CD8-positive, alpha-beta memory T cell (primary cell): Measurements from ENCODE around the gene MTF2. TPM values are rescaled to one million over a fixed set of nuclear protein-coding genes. Genes with fewer than 3 reads are reported as not detected.

Source experiments
- CTCF ChIA-PET: fragments of 350-600 bp; sonication (Branson Sonifier 250); formaldehyde crosslinking; loops from one replicate; lab custom pipeline; 2021; ENCODE audit warnings: antibody characterized with exemption; lab: Charles Lee
- POLR2A ChIA-PET: fragments of 350-600 bp; sonication (Branson Sonifier 250); formaldehyde crosslinking; loops from one replicate; lab custom pipeline; 2021; ENCODE audit warnings: antibody characterized with exemption; lab: Charles Lee
- DNase-seq, 5 donors: peaks; one replicate each; pipeline versions ENCODE4 v3.0.0 to v3.0.0-alpha.2; 2020 to 2022; ENCODE audit warnings: mixed read lengths in 1 of 5
- H3K27ac ChIP-seq: one replicate; pipeline ENCODE4 v1.7.0; 2013; ENCODE audit warnings: low read depth, mild to moderate bottlenecking, low read length, moderate library complexity
- H3K27me3 ChIP-seq: 2 replicates; pipeline ENCODE4 v1.7.0; 2013; ENCODE audit warnings: low read length, mild to moderate bottlenecking; ENCODE audit not compliant: insufficient read depth, poor library complexity, severe bottlenecking
- H3K36me3 ChIP-seq: 2 replicates; pipeline ENCODE4 v1.7.0; 2013; ENCODE audit warnings: mild to moderate bottlenecking, low read length, moderate library complexity; ENCODE audit not compliant: insufficient read depth
- H3K4me1 ChIP-seq: 2 replicates; pipeline ENCODE4 v1.7.0; 2013; ENCODE audit warnings: mild to moderate bottlenecking, low read length, moderate library complexity; ENCODE audit not compliant: insufficient read depth
- H3K4me3 ChIP-seq: 2 replicates; pipeline ENCODE4 v1.7.0; 2013; ENCODE audit warnings: mild to moderate bottlenecking, low read length
- H3K9me3 ChIP-seq: 2 replicates; pipeline ENCODE4 v1.7.0; 2013; ENCODE audit warnings: mild to moderate bottlenecking, low read length
- H3K27ac Mint-ChIP-seq, 8 donors: one replicate each; pipeline ENCODE4 v1.8.0; 2020 to 2021; ENCODE audit warnings: mixed read lengths in 8 of 8, mild to moderate bottlenecking in 6 of 8, inconsistent platforms in 3 of 8, moderate library complexity in 3 of 8
- H3K27me3 Mint-ChIP-seq, 2 donors: one replicate each; pipeline ENCODE4 v1.8.0; 2020 to 2021; ENCODE audit warnings: mixed read lengths in 2 of 2, mild to moderate bottlenecking in 1 of 2, moderate library complexity in 1 of 2
- H3K36me3 Mint-ChIP-seq, 3 donors: one replicate each; pipeline ENCODE4 v1.8.0; 2020 to 2021; ENCODE audit warnings: mixed read lengths in 3 of 3, inconsistent platforms in 1 of 3, mild to moderate bottlenecking in 1 of 3
- H3K4me1 Mint-ChIP-seq, 3 donors: one replicate each; pipeline ENCODE4 v1.8.0; 2020 to 2021; ENCODE audit warnings: mixed read lengths in 3 of 3, inconsistent platforms in 1 of 3, mild to moderate bottlenecking in 1 of 3
- H3K4me3 Mint-ChIP-seq, 7 donors: one replicate each; pipeline ENCODE4 v1.8.0; 2020 to 2021; ENCODE audit warnings: mixed read lengths in 7 of 7, mild to moderate bottlenecking in 6 of 7, moderate library complexity in 4 of 7, inconsistent platforms in 2 of 7
- H3K9me3 Mint-ChIP-seq, 5 donors: one replicate each; pipeline ENCODE4 v1.8.0; 2020 to 2022; ENCODE audit warnings: mixed read lengths in 5 of 5, mild to moderate bottlenecking in 3 of 5, moderate library complexity in 2 of 5, inconsistent platforms in 1 of 5
- polyA plus RNA-seq: library from polyadenylated mRNA; unstranded; fragments of 300-500 nt; fragmentation: Illumina TruSeq; gene quantifications from one replicate; pipeline ENCODE4 v1.2.3, GENCODE V29; 2021
- total RNA-seq, 2 experiments: library from RNA; stranded (reverse); gene quantifications; one replicate each; pipeline ENCODE4 v1.2.3, GENCODE V29; 2021

Gene MTF2
- total and polyA plus RNA-seq, 3 experiments from 2014 or later, result 42.1 to 66.7 (median 43.4) TPM

DNA sequence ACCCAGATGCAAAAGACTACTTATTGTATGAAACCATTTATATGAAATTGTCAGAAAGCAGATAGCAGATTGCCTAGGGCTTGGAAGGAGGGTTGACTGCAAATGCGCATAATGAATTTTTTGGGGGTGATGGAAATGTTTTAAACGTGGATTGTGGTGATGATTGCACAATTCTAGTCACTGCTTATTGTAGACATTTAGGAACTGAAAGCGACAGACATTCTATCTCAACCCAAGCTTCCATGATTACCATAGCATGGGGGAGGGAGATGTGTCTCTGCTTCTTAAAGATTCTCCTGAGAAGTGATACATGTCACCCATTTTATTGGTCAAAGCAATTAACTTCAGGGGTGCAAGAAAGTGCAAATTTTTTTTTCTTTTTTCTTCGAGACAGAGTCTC is 2.8 kb upstream of the MTF2 start:
- ChIA-PET POLR2A (no interaction called here), CTCF (no interaction called here)
- Histone ChIP-seq H3K9me3 (no peaks in the 10 kb centered on the region), H3K27ac (no peak overlapping the region), H3K4me1 (peaks cover 23% of the 10 kb centered on the region), H3K4me3 (no peak overlapping the region), H3K27me3 (no peaks in the 10 kb centered on the region), H3K36me3 (no peaks in the 10 kb centered on the region)
- Mint-ChIP-seq H3K27me3 (peaks cover 3 to 4% of the 10 kb centered on the region in 2 donors), H3K9me3 (no peaks in the 10 kb centered on the region), H3K4me1 (peaks cover 26 to 35% (median 33%) of the 10 kb centered on the region in 3 donors), H3K27ac (no peak overlapping the region), H3K4me3 (peak overlapping the region in 1 of 7 donors; percentile 37), H3K36me3 (peaks cover 0 to 14% (median 0%) of the 10 kb centered on the region in 3 donors)
- DNase-seq, result no peak

DNA sequence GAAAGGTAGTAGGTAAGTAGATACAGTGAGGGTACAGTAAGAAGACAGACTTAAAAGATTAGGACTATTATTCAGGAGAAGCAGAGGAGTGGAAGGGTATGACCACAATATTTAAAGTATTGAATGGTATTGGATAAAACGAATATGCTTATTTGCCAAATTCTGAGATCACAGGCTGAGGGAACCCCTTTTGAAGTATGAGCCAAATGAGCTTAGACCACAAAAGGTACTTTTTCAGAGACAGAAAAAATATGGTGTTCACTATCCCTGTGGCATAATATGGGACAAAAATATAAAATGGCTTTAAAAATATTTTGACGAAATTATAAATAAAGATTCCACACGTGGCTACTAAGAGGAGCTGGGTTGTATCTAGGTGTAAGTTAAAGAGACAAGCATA is 880 bp upstream of the MTF2 start:
- H3K4me1 Mint-ChIP-seq, result peaks cover 40 to 54% (median 52%) of the 10 kb centered on the region in 3 donors
- no peaks in the 10 kb centered on the region for H3K9me3 Mint-ChIP-seq
- peak overlapping the region; percentile 91 to 99 (median 94) for H3K27ac Mint-ChIP-seq
- Histone ChIP-seq H3K27me3 (no peaks in the 10 kb centered on the region), H3K4me1 (peaks cover 36% of the 10 kb centered on the region), H3K27ac (peak overlapping the region; percentile 84), H3K9me3 (no peaks in the 10 kb centered on the region), H3K36me3 (no peaks in the 10 kb centered on the region), H3K4me3 (peak overlapping the region; percentile 96)
- ChIA-PET CTCF (interaction anchor here (1.1 to 4.2 kb wide), 5 partner anchors 9 to 226 kb away, joined by 4 to 24 read pairs (median 6); partner anchors contain the start of gene DIPK1A), POLR2A (interaction anchor here (0.8 to 1.8 kb wide), 8 partner anchors 11 to 769 kb away, joined by 3 to 15 read pairs (median 4); no protein-coding TSS in a partner anchor)
- H3K36me3 Mint-ChIP-seq, result peaks cover 0 to 17% (median 0%) of the 10 kb centered on the region in 3 donors
- peak overlapping the region; percentile 86 to 98 (median 94) for H3K4me3 Mint-ChIP-seq
- H3K27me3 Mint-ChIP-seq, result no peaks in the 10 kb centered on the region
- peak in 1 of 5 donors; percentile 18 for DNase-seq

DNA sequence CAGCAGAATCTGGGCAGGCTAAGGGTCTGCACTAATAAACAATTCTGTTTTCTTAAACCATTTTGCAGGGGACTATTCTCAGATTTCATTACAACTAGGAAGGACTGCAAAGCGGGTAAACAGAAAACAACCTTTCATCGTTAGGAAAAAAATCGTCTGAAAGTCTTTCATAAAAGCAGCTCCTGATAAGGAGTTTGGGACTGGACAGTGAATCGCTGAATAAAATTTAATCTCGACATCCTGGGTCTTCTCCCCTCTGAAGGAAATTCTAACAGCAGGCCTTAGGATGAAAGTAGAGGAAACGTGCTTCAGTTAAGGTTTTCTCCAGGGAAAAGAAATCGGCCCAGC is 471 bp upstream of the MTF2 start:
- H3K4me1 ChIP-seq, result peaks cover 40% of the 10 kb centered on the region
- ChIA-PET POLR2A (interaction anchor here (0.8 to 1.8 kb wide), 10 partner anchors 12 to 768 kb away, joined by 3 to 15 read pairs (median 4); no protein-coding TSS in a partner anchor), CTCF (interaction anchor here (1.1 to 4.2 kb wide), 5 partner anchors 10 to 226 kb away, joined by 4 to 24 read pairs (median 6); partner anchors contain the start of gene DIPK1A)
- peak overlapping the region; percentile 96 for H3K4me3 ChIP-seq
- Mint-ChIP-seq H3K36me3 (peaks cover 0 to 19% (median 2%) of the 10 kb centered on the region in 3 donors), H3K4me1 (peaks cover 45 to 58% (median 56%) of the 10 kb centered on the region in 3 donors), H3K27me3 (no peaks in the 10 kb centered on the region), H3K9me3 (no peaks in the 10 kb centered on the region), H3K4me3 (peak overlapping the region; percentile 86 to 98 (median 94)), H3K27ac (peak overlapping the region; percentile 91 to 99 (median 94))
- H3K9me3 ChIP-seq, result no peaks in the 10 kb centered on the region
- DNase-seq, result no peak
- H3K27me3 ChIP-seq, result no peaks in the 10 kb centered on the region
- H3K36me3 ChIP-seq, result no peaks in the 10 kb centered on the region
- peak overlapping the region; percentile 84 for H3K27ac ChIP-seq

DNA sequence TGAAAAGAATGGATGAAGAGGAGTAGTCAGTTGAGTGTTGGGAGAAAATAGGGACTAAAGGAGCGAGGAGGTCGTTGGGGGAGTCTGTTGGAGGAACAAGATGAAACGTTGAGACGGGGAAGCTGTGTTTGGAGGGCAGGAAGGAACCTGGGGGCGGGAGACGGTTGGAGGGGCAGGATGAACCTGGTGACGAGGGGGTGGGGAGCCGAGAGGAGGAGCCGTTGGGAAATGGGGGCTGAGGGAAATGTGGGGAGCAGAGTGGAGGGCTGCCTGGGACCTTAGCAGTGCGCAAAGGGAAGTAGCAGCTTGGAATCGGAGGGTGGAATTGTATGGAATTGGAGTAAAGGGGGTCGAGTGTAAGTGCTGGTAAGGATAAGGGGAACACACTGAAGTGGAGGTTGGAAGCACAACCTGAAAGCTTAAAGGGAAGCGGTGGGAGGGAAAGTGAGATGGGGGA is 630 bp downstream of the MTF2 start:
- peak overlapping the region; percentile 96 for H3K4me3 ChIP-seq
- POLR2A ChIA-PET, result interaction anchor here (0.5 to 1.8 kb wide), 9 partner anchors 11 to 766 kb away, joined by 3 to 15 read pairs (median 4); partner anchors contain the start of gene DIPK1A
- H3K27ac Mint-ChIP-seq, result peak overlapping the region; percentile 91 to 99 (median 94)
- no peaks in the 10 kb centered on the region for H3K27me3 Mint-ChIP-seq
- no peaks in the 10 kb centered on the region for H3K9me3 Mint-ChIP-seq
- H3K4me1 ChIP-seq, result peaks cover 48% of the 10 kb centered on the region
- H3K36me3 Mint-ChIP-seq, result peaks cover 4 to 24% (median 4%) of the 10 kb centered on the region in 3 donors
- peak in 4 of 5 donors; percentile 8 to 51 (median 20) for DNase-seq
- peaks cover 50 to 69% (median 67%) of the 10 kb centered on the region in 3 donors for H3K4me1 Mint-ChIP-seq
- no peaks in the 10 kb centered on the region for H3K36me3 ChIP-seq
- H3K4me3 Mint-ChIP-seq, result peak overlapping the region; percentile 86 to 98 (median 94)
- peak overlapping the region; percentile 84 for H3K27ac ChIP-seq
- CTCF ChIA-PET, result interaction anchor here (0.6 to 4.2 kb wide), 18 partner anchors 9 to 896 kb away, joined by 3 to 24 read pairs (median 4); partner anchors contain the start of genes DIPK1A, DR1 and RPL5
- no peaks in the 10 kb centered on the region for H3K27me3 ChIP-seq
- no peaks in the 10 kb centered on the region for H3K9me3 ChIP-seq

DNA sequence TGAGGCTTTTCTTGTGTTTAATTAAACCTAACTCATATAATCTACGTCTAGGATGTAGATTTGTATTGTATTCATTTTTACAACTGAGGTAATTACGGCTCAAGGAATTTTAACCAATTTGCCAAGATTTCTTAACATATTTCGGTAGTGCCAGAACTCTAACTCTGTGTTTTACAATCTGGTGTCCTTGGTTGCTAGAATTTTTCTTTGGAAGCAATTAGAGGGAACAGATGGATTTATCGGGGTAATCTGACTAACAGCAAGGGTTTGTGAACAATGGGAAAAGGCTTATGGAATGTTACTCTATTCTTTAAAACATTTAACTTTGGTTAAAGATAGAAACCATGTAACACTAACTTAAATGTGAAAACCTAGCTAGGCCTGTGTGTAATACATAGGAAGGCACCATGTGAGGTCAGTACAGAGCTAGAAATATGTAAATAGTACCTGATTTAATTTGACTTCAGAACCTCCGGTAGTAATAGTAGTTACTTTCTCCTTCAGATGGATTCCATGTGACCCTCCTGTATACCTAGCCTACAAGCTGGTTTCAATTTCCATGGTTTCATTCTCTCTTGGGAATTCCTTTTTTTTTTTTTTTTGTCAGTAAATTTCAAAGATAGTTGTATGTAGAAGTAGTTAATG is 1.2 kb downstream of the MTF2 start:
- H3K4me3 Mint-ChIP-seq, result peak overlapping the region; percentile 86 to 98 (median 94)
- H3K4me1 ChIP-seq, result peaks cover 49% of the 10 kb centered on the region
- peaks cover 4 to 26% (median 4%) of the 10 kb centered on the region in 3 donors for H3K36me3 Mint-ChIP-seq

DNA sequence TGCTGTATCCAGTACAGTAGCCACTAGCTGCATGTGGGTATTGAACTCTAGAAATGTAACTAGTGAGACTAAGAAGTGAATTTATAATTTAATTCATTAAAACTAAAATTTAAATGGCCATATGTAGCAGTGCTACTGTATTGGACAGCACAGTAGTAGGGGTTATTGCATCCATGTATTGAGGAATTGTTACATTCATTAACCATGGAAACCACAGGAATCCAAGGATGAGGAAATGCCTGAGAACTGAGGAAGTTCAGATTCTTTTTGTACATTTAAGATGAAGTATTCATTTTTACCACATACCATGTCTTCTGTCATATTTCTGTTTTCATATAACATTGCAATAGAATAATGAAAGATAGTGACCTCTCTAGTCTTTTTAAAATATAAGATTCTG is 2.6 kb downstream of the MTF2 start:
- Histone ChIP-seq H3K4me3 (peak overlapping the region; percentile 96), H3K27ac (no peak overlapping the region), H3K4me1 (peaks cover 55% of the 10 kb centered on the region), H3K9me3 (no peaks in the 10 kb centered on the region), H3K36me3 (peaks cover 6% of the 10 kb centered on the region), H3K27me3 (no peaks in the 10 kb centered on the region)
- Mint-ChIP-seq H3K9me3 (no peaks in the 10 kb centered on the region), H3K4me1 (peaks cover 59 to 84% (median 83%) of the 10 kb centered on the region in 3 donors), H3K27ac (peak overlapping the region in 1 of 8 donors; percentile 93), H3K4me3 (peak overlapping the region; percentile 19 to 98 (median 94)), H3K27me3 (no peaks in the 10 kb centered on the region), H3K36me3 (peaks cover 4 to 37% (median 7%) of the 10 kb centered on the region in 3 donors)
- ChIA-PET POLR2A (no interaction called here), CTCF (interaction anchor here (1.7 to 2.7 kb wide), 2 partner anchors 11 to 88 kb away, joined by 4 to 10 read pairs; no protein-coding TSS in a partner anchor)
- no peak for DNase-seq

More for the DNA sequence above, 1.2 kb downstream of the MTF2 start:
- no peaks in the 10 kb centered on the region for H3K36me3 ChIP-seq
- H3K27me3 ChIP-seq, result no peaks in the 10 kb centered on the region
- Mint-ChIP-seq H3K27me3 (no peaks in the 10 kb centered on the region), H3K27ac (peak overlapping the region; percentile 90 to 99 (median 93)), H3K4me1 (peaks cover 50 to 71% (median 70%) of the 10 kb centered on the region in 3 donors), H3K9me3 (no peaks in the 10 kb centered on the region)
- no peaks in the 10 kb centered on the region for H3K9me3 ChIP-seq
- H3K4me3 ChIP-seq, result peak overlapping the region; percentile 96
- H3K27ac ChIP-seq, result peak overlapping the region; percentile 84
- CTCF ChIA-PET, result interaction anchor here (0.6 to 4.2 kb wide), 18 partner anchors 9 to 896 kb away, joined by 3 to 24 read pairs (median 4); partner anchors contain the start of genes DIPK1A, DR1 and RPL5
- peak in 2 of 5 donors; percentile 45 to 50 for DNase-seq
- POLR2A ChIA-PET, result interaction anchor here (0.7 to 1.2 kb wide), 3 partner anchors 37 to 118 kb away, joined by 4 to 6 read pairs (median 6); partner anchors contain the start of gene DIPK1A

DNA sequence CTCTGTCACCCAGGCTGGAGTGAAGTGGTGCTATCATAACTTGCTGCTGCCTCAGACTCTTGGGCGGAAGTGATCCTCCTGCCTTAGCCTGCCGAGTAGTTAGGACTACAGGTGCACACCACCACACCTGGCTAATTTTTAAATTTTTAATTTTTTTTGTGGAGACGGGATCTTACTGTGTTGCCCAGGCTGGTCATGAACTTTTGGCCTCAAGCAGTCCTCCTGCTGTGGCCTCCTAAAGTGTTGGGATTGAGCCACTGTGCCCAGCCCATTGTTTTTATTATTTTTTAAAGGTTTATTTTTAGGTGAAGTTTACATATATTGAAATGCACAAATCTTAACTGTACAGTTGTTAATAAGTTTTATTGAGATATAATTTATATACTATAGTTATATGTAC is 3.2 kb downstream of the MTF2 start:
- H3K4me3 ChIP-seq, result no peak overlapping the region
- no peaks in the 10 kb centered on the region for H3K27me3 ChIP-seq
- peaks cover 6% of the 10 kb centered on the region for H3K36me3 ChIP-seq
- H3K27me3 Mint-ChIP-seq, result no peaks in the 10 kb centered on the region
- peak overlapping the region in 3 of 7 donors; percentile 19 to 97 (median 91) for H3K4me3 Mint-ChIP-seq
- no peak overlapping the region for H3K27ac ChIP-seq
- peaks cover 57% of the 10 kb centered on the region for H3K4me1 ChIP-seq
- H3K9me3 ChIP-seq, result no peaks in the 10 kb centered on the region
- H3K27ac Mint-ChIP-seq, result peak overlapping the region in 1 of 8 donors; percentile 54
- no peak for DNase-seq
- POLR2A ChIA-PET, result no interaction called here
- peaks cover 4 to 40% (median 7%) of the 10 kb centered on the region in 3 donors for H3K36me3 Mint-ChIP-seq
- H3K9me3 Mint-ChIP-seq, result no peaks in the 10 kb centered on the region
- CTCF ChIA-PET, result interaction anchor here (2.7 kb wide), 1 partner anchor 10 kb away, joined by 10 read pairs; no protein-coding TSS in a partner anchor
- H3K4me1 Mint-ChIP-seq, result peaks cover 60 to 89% (median 88%) of the 10 kb centered on the region in 3 donors
